Thyroid gland (tissue), 4 donors: ENCODE data around the gene PKNOX2. TPM values are rescaled to one million over a fixed set of nuclear protein-coding genes. Genes with fewer than 3 reads are reported as not detected.

Source experiments
- DNase-seq, 2 donors: peaks; one replicate each; pipeline ENCODE4 v3.0.0-alpha.2; 2019
- H3K27ac ChIP-seq, 3 donors: fragments of 200-600 bp; sonication (generic); 1 replicate in 2 of 3; 2 replicates in 1 of 3; pipeline ENCODE4 v1.5.1; 2016 to 2019; ENCODE audit warnings: mild to moderate bottlenecking in 1 of 3, moderate library complexity in 1 of 3
- H3K27me3 ChIP-seq: fragments of 200-600 bp; sonication (generic); one replicate; pipeline ENCODE4 v1.5.1; 2019
- H3K36me3 ChIP-seq, 2 donors: fragments of 200-600 bp; sonication (generic); one replicate each; pipeline ENCODE4 v1.5.1; 2016 to 2019
- H3K4me1 ChIP-seq, 2 donors: fragments of 200-600 bp; sonication (generic); one replicate each; pipeline ENCODE4 v1.5.1; 2017 to 2019
- H3K4me3 ChIP-seq, 3 donors: fragments of 200-600 bp; sonication (generic); replicated peaks in 1 of 3; 1 replicate in 2 of 3; 2 replicates in 1 of 3; pipeline ENCODE4 v1.5.1; 2016; ENCODE audit warnings: mild to moderate bottlenecking in 1 of 3
- H3K9me3 ChIP-seq: fragments of 200-600 bp; sonication (generic); one replicate; pipeline ENCODE4 v1.5.1; 2017
- POLR2A ChIP-seq, 2 donors: fragments of 450-650 bp; IDR thresholded peaks; one replicate each; pipeline ENCODE4 v1.6.1; 2017; ENCODE audit warnings: antibody characterized with exemption in 2 of 2, mild to moderate bottlenecking in 2 of 2, moderate library complexity in 1 of 2
- WGBS, 2 donors: methylation state at CpG; one replicate each; pipeline ENCODE4 v1.1.5; 2017; 5-methylcytosine and 5-hydroxymethylcytosine counted together
- intact Hi-C: fragments of 100-400 bp; cut with DNase I; formaldehyde crosslinking; loops from one replicate; pipeline ENCODE4 v1.15.1; 2023
- total RNA-seq, 4 donors: library from RNA; depleted of rRNA; stranded (reverse); fragments of >200 nt; gene quantifications; one replicate each; pipeline ENCODE4 v1.2.3, GENCODE V29; 2016
- TF ChIP-seq, protein P1 (sequence below), 6 experiments: fragments of 200-600 bp in 3 of 6; fragments of 450-650 bp in 3 of 6; sonication (generic) in 3 of 6; IDR thresholded peaks; one replicate each; pipeline ENCODE4 v1.5.1; 2016 to 2019; ENCODE audit warnings: antibody characterized with exemption in 6 of 6, mild to moderate bottlenecking in 2 of 6, inconsistent platforms in 1 of 6, moderate library complexity in 1 of 6

PKNOX2 gene
- total RNA-seq, 4 donors from 2014 or later: 6.3 to 28.0 (median 18.7) TPM

DNA sequence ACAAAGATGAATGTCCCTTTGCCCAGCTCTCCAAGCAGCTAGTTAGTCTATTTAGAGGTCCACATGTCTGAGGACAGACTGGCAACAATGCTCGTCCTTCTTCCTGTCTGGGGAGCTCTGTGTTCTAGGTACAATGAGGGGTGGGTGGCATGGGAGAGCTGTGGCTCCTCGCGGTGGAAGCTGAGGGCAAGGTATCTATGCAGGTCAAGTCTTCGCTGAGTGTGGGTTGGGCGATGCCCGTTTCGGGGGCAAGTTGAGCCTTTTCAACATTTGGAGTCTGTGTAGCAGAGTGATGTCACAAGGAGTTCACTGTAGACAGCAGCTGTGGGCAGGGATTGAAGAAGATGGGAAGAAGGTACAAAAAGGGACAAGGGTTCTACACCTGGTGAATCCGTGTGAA, 168.3 kb downstream of the PKNOX2 start:
- Histone ChIP-seq H3K4me3 (no peak overlapping the region), H3K36me3 (no peaks in the 10 kb centered on the region), H3K4me1 (no peaks in the 10 kb centered on the region), H3K27ac (no peak overlapping the region), H3K9me3 (no peaks in the 10 kb centered on the region), H3K27me3 (no peaks in the 10 kb centered on the region)
- WGBS, 2 donors: 95 to 97% methylated on average over 8 of the region's 8 CpGs
- TF ChIP-seq, protein P1, sequence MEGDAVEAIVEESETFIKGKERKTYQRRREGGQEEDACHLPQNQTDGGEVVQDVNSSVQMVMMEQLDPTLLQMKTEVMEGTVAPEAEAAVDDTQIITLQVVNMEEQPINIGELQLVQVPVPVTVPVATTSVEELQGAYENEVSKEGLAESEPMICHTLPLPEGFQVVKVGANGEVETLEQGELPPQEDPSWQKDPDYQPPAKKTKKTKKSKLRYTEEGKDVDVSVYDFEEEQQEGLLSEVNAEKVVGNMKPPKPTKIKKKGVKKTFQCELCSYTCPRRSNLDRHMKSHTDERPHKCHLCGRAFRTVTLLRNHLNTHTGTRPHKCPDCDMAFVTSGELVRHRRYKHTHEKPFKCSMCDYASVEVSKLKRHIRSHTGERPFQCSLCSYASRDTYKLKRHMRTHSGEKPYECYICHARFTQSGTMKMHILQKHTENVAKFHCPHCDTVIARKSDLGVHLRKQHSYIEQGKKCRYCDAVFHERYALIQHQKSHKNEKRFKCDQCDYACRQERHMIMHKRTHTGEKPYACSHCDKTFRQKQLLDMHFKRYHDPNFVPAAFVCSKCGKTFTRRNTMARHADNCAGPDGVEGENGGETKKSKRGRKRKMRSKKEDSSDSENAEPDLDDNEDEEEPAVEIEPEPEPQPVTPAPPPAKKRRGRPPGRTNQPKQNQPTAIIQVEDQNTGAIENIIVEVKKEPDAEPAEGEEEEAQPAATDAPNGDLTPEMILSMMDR (IDR thresholded peaks at IDR 0.05): no peak
- TF ChIP-seq POLR2A (IDR thresholded peaks at IDR 0.05): no peak
- no peak for DNase-seq
- intact Hi-C loops: no loop called here

DNA sequence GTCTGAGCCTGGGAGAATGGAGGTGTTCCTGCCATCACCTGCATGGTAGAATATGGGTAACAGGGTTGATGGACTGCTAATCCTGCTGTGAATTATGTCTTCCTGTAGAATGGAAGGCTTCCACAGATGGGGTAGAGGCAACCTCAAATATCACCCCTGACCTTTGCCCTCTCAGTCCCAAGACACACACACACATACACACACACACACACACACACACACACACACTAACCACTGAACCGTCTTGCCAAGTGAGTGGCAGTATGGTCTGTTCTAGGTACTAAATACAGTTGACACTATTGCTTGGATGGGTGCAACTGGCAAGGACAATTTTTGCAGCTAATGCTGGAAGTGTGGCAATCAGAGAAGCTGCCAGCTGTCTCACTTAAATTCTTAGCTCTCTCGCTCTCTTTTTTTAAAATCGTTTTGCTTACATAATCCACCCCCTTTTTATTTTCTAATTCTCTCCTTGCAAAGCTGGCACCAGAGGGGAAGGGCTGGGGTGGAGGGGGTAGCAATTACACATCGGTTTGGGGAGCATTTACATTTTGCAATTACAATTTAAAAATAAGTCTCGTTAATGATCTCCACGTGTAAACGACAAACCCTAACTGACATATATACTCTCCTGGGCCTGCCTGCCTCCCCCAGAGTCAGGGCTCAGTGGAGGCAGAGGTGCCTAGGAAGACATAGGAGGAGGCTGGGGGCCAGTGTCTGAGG, 169.0 kb downstream of the PKNOX2 start:
- intact Hi-C loops: no loop called here
- no peaks in the 10 kb centered on the region for H3K36me3 ChIP-seq
- no peaks in the 10 kb centered on the region for H3K27me3 ChIP-seq
- TF ChIP-seq, protein P1 (IDR thresholded peaks at IDR 0.05): no peak
- no peak for TF ChIP-seq POLR2A (IDR thresholded peaks at IDR 0.05)
- H3K9me3 ChIP-seq: no peaks in the 10 kb centered on the region
- H3K4me1 ChIP-seq: no peaks in the 10 kb centered on the region
- no peak for DNase-seq
- H3K27ac ChIP-seq: no peak overlapping the region
- H3K4me3 ChIP-seq: no peak overlapping the region
- WGBS, 2 donors: 88 to 89% methylated on average over 7 of the region's 7 CpGs

DNA sequence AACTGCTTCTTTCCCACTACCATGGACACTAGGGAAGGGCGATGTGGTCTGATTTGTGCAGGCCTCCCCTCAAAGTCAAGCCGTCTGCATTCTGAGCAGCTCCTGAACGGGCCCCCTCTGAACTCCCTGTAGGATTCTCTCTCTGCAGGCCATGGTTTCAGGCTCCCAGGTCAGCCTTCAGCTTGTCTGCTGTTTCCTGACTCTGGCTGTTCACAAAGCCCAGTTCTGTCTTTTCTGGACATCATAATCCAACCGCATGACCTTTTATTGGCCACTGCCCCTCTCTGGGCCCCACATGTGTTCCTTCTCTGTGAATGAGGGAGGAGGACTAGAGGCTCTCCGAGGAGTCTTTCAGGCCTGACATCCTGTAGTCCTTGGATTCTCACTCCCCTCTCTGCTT, 170.6 kb downstream of the PKNOX2 start:
- 79 to 80% methylated on average over 5 of the region's 5 CpGs for WGBS, 2 donors
- H3K27me3 ChIP-seq: no peaks in the 10 kb centered on the region
- H3K4me1 ChIP-seq: no peaks in the 10 kb centered on the region
- TF ChIP-seq, protein P1 (IDR thresholded peaks at IDR 0.05): no peak
- TF ChIP-seq POLR2A (IDR thresholded peaks at IDR 0.05): no peak
- no peak overlapping the region for H3K27ac ChIP-seq
- H3K4me3 ChIP-seq: no peak overlapping the region
- intact Hi-C loops: no loop called here
- DNase-seq: no peak
- H3K36me3 ChIP-seq: no peaks in the 10 kb centered on the region
- H3K9me3 ChIP-seq: no peaks in the 10 kb centered on the region

DNA sequence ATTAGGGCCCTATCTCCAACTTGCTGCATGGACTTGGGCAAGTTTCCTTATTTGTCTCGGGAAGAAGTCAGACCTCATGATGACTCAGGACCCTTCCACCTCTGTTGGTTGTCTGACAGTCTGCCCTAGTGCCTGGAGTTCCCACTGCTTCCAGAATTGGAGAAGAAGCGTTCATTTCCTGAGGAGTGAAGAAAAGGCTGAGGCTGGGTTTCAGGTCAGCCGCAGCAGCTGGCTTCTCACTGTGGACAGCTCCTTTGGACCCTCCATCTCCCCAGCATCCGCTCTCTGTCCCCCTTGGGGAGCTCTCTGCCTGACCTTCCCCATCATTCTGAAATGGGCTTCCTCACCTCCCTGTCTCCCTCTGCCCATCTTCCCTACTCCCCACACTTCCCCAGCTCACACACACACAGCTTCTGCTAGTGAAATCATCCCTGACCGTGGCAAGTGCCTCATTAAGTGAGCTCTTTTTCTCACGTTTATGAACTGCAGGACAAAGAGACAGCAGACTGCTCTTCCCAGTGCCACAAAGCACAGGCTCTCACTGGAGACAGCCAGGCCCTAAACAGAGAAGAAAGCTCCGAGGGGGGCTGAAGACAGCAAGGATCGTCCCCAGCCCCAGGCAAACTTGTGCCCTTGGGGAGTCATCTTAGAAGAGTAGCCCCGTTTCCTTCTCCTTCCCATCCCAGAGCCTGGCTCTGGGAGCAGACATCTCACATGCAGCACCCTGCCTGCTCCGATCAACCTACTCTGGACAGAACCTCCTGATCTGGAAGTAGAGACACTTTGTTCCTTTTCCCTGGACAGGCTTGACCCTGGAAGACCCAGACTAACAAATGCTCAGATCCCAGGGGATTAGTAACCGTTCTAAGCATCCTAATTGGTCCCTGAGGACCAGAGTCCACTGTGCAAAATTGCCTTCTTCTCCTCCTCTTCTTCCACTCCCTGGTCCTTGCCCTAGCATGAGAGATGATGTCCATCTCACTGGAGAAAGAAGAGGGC, 173.6 kb downstream of the PKNOX2 start:
- Histone ChIP-seq H3K36me3 (no peaks in the 10 kb centered on the region), H3K27me3 (no peaks in the 10 kb centered on the region), H3K27ac (peak overlapping the region in 1 of 3 donors; percentile 9), H3K4me1 (peaks cover 15 to 18% of the 10 kb centered on the region in 2 donors), H3K4me3 (no peak overlapping the region), H3K9me3 (no peaks in the 10 kb centered on the region)
- no peak for DNase-seq
- no peak for TF ChIP-seq POLR2A (IDR thresholded peaks at IDR 0.05)
- TF ChIP-seq, protein P1 (IDR thresholded peaks at IDR 0.05): no peak
- intact Hi-C loops: no loop called here
- WGBS, 2 donors: 71 to 80% methylated on average over 11 of the region's 11 CpGs
